Iris pigment epithelial cell (primary cell): ENCODE data around the gene SHISA3.

ENCODE experiments used
- DNase-seq: peaks from one replicate; pipeline ENCODE4 v3.0.0-alpha.2; 2011; ENCODE audit warnings: low read depth

SHISA3 gene

GRCh38 chr4:42391981-42392380 lies 5.3 kb upstream of the SHISA3 start:
- DNase-seq, result no peak

GRCh38 chr4:42392436-42392835 lies 4.9 kb upstream of the SHISA3 start:
- no peak for DNase-seq

- no peak for DNase-seq
Measured at GRCh38 chr4:42395595-42395994, 1.7 kb upstream of the SHISA3 start.

- DNase-seq, result no peak
Measured at GRCh38 chr4:42396361-42396751, 932 bp upstream of the SHISA3 start.

- DNase-seq, result peak; percentile 31
Measured at GRCh38 chr4:42397635-42398170, 415 bp downstream of the SHISA3 start.

- no peak for DNase-seq
Measured at GRCh38 chr4:42398171-42398870, 1.0 kb downstream of the SHISA3 start.

- DNase-seq, result no peak
Measured at GRCh38 chr4:42398871-42399331, 1.6 kb downstream of the SHISA3 start.

- no peak for DNase-seq
Measured at GRCh38 chr4:42399393-42399792, 2.1 kb downstream of the SHISA3 start.

- no peak for DNase-seq
Measured at GRCh38 chr4:42401171-42401570, 3.9 kb downstream of the SHISA3 start.

GRCh38 chr4:42404001-42404400 lies 6.7 kb downstream of the SHISA3 start:
- no peak for DNase-seq

GRCh38 chr4:42410446-42410845 lies 13.2 kb downstream of the SHISA3 start:
- DNase-seq, result peak; percentile 11

- DNase-seq, result peak; percentile 49
Measured at GRCh38 chr4:42411803-42412202, 14.5 kb downstream of the SHISA3 start.

GRCh38 chr4:42412251-42412650 lies 15.0 kb downstream of the SHISA3 start:
- peak; percentile 90 for DNase-seq

- DNase-seq, result peak; percentile 15
Measured at GRCh38 chr4:42415281-42415680, 18.0 kb downstream of the SHISA3 start.

- no peak for DNase-seq
Measured at GRCh38 chr4:42416017-42416416, 18.7 kb downstream of the SHISA3 start.

GRCh38 chr4:42417550-42417949 lies 20.3 kb downstream of the SHISA3 start:
- no peak for DNase-seq

- DNase-seq, result no peak
Measured at GRCh38 chr4:42420140-42420539, 22.9 kb downstream of the SHISA3 start.

- no peak for DNase-seq
Measured at GRCh38 chr4:42425146-42426065, 28.1 kb downstream of the SHISA3 start.

GRCh38 chr4:42428036-42428435 lies 30.7 kb downstream of the SHISA3 start:
- no peak for DNase-seq

GRCh38 chr4:42436928-42437565 lies 39.8 kb downstream of the SHISA3 start:
- no peak for DNase-seq

- no peak for DNase-seq
Measured at GRCh38 chr4:42440083-42440482, 42.8 kb downstream of the SHISA3 start.

GRCh38 chr4:42442601-42443000 lies 45.3 kb downstream of the SHISA3 start:
- DNase-seq, result no peak
